GM19397 (cell line): ENCODE measurements around the gene TUT4.

Experiments used
- ATAC-seq: cut with Tn5 transposase; IDR thresholded peaks from one replicate; pipeline ENCODE4 v1.9.1; 2021; ENCODE audit warnings: mild to moderate bottlenecking, moderate library complexity; ENCODE audit not compliant: unreplicated experiment

The TUT4 gene

DNA sequence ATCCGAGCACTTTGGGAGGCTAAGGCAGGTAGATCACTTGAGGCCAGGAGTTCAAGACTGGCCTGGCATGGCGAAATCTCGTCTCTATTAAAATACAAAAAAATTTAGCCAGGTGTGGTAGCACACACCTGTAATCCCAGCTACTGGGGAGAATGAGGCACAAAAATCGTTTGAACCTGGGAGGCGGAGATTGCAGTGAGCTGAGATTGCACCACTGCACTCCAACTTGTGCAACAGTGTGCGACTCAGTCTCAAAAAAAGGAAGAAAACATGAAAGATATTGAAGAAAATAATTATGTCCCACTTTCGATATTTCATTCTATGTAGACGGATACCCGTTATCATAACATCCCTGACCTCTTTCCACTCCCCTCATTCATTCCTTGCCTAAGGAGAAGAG lies 19.2 kb downstream of the TUT4 start:
- no peak for ATAC-seq

DNA sequence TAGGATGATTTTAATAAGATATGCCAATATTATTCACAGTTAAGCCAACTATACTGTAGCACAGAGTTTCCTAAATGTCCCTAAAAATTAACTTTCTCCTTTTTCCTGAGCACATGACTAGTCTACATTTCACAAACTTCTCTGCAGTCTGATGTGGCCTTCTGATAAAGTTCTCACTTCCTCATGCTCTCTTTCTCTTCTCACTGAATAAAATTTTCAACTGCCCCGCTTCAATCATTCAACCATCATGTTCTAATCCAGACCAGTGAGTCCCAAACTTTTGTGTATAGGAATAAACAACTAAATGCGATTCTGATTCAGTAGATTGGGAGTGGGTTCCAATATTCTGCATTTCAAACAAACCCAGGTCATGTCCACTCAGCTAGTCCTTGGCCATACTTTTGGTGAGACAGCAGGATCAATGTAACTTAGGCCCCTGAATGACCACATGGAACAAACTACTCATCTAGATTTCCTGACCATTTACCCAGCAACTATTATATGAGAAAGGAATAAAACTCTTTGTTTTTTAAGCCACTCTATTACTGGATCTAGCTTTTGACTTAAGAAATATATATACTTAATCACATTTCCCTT lies 20.1 kb downstream of the TUT4 start:
- no peak for ATAC-seq

- ATAC-seq: no peak
These were observed 20.6 kb downstream of the TUT4 start for GRCh38 chr1:52532247-52532646.

DNA sequence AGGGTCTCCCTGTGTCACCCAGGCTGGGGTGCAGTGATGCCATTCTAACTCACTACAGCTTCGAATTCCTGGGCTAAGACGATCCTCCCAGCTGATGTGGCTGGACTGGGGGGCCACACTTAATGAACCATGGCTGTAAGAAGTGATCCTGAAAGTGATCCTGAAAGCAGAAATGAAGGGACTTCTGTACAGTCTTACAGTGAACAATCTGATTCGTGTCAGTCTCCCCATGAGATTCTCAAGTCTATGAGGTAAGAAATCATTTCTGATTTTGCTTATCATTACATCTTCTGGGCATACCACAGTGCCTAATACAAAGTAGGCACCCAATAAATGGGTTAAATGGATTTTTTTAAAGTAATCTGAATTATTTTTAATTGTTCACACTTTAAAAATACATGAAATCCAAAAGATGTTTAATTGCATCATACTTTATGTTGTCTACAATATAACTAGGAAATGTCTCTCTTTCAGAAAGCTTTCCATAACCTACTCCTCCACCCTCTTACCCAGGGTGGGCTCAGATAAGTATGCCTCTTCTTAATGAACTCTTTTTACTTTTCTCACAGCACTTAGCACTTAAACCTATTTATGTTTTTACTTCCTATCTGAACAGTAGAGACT lies 21.5 kb downstream of the TUT4 start:
- ATAC-seq: no peak

DNA sequence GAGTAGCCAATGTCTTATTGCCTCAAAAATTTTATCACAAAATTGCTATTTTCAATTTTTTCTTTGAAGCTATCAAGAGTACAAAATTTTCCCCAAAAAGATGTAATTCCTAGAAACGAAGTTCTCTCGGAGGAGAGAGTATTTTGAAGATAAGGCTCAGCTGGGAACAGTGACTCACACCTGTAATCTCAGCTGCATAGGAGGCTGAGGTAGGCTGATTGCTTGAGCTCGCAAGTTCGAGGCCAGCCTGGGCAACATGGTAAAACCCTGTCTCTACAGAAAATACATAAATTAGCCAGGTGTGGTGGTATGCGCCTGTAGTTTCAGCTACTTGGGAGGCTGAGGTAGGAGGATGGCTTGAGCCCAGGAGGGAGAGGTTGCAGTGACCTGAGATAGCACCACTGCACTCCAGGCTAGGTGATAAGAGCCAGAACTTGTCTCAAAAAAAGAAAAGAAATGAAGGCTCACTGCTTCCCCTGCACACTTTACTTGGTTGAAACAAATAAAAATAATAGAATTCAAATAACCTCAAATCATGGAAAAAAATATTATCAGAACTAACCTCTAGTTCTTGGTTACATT lies 22.2 kb downstream of the TUT4 start:
- ATAC-seq: no peak

DNA sequence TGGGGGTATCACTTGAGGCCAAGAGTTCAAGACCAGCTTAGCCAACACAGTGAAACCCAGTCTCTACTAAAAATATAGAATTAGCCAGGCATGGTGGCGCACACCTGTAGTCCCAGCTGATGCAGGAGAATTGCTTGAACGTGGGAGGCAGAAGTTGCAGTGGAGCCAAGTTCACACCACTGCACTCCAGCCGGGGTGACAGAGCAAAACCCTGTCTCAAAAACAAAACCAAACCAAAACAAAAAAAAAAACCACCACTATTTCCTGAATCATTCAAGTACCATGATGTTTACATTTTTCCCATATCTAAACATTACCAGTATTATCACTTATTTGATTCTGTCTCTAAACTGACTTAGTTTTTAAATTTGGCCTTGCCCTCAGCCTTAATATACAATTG lies 29.5 kb downstream of the TUT4 start:
- no peak for ATAC-seq

- no peak for ATAC-seq
These were observed 32.7 kb downstream of the TUT4 start for GRCh38 chr1:52520148-52520547.

DNA sequence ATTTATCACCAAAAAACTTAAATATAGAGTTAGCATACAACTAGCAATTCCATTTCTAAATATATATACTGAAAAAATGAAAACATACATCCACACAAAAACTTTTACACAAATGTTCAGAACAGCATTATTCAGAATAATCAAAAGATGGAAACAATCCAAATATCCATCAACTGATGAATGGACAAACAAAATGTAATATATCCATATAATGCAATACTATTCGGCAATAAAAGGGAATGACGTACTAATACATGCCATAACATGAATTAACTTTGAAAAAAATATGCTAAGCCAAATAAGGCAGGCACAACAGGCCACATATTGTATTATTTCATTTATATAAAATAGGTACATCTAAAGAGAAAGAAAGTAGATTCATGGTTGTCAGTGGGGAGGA lies 33.9 kb downstream of the TUT4 start:
- ATAC-seq: no peak

DNA sequence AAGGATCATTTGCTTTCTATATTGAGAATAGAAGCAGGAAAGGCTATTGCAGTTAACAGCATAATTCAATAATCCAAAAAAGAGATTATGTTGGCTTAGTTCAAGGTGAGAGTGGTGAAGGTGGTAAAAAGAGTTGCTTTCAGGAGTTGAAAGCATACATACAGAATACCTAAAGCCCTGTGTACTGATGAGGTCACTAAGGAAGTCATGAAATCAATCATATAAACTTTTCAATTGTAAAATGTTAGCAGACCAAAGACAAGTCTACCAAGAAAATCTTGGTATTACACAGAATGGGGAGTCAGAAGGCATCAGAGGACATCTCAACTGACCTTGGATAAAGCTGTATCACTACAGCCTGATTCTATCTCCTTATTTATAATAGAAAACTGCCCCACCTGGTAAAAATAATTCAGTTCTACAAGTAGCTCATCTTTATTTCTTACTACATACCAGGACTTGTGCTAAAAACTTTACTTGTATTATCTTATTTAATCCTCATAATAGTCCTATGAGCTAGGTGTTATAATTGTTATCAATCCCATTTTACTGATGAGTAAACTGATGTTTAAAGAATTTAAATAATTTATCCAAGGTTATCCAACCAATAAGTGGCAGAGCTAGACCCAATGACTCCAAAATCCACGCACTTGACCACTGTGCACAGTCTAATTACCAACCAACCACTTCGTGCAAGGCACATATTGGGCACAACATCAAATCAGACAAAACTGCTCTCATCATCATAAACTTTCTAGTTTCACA lies 40.9 kb downstream of the TUT4 start:
- ATAC-seq: no peak

GRCh38 chr1:52511439-52511838 lies 41.5 kb downstream of the TUT4 start:
- ATAC-seq: no peak

DNA sequence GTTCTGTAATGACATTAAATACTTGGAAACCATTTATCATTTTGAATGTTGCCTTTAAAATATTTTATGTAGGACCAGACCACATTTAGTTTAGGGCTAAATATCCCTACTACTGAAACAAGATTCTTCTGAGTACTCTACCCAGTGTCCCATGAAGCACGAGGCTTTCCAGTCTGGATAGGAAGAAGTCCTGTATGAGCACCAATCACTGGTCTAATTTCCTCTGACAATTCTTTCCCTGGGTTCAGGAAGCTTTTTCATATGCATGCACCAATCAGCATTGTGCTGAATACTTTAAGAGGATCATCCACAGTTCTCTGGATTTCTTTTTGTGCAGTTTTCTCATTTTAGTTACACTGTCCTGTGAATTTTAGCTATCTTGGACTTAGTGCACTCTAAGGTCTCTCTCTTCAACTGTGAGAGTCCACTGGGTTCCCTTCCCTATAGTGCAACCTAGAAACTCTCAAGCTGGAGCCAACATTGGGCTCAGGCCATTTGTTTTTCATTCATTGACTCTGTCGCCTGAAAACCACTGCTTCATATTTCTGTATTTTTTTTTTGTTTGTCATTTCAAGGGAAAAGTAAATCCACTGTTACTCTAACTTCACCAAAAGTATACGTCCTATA lies 45.9 kb downstream of the TUT4 start:
- ATAC-seq: no peak

GRCh38 chr1:52506349-52506748 lies 46.5 kb downstream of the TUT4 start:
- ATAC-seq: no peak

GRCh38 chr1:52504720-52505119 lies 48.2 kb downstream of the TUT4 start:
- ATAC-seq: no peak

GRCh38 chr1:52503706-52504105 lies 49.2 kb downstream of the TUT4 start:
- ATAC-seq: no peak

- no peak for ATAC-seq
These were observed 50.1 kb downstream of the TUT4 start for GRCh38 chr1:52502789-52503188.

GRCh38 chr1:52487632-52488031 lies 65.3 kb downstream of the TUT4 start:
- ATAC-seq: no peak

GRCh38 chr1:52482326-52483004 lies 70.4 kb downstream of the TUT4 start:
- ATAC-seq: no peak

- ATAC-seq: no peak
These were observed 73.8 kb downstream of the TUT4 start for GRCh38 chr1:52479076-52479475.

GRCh38 chr1:52477876-52478275 lies 75.0 kb downstream of the TUT4 start:
- no peak for ATAC-seq

- ATAC-seq: no peak
These were observed 75.9 kb downstream of the TUT4 start for GRCh38 chr1:52476943-52477342.

DNA sequence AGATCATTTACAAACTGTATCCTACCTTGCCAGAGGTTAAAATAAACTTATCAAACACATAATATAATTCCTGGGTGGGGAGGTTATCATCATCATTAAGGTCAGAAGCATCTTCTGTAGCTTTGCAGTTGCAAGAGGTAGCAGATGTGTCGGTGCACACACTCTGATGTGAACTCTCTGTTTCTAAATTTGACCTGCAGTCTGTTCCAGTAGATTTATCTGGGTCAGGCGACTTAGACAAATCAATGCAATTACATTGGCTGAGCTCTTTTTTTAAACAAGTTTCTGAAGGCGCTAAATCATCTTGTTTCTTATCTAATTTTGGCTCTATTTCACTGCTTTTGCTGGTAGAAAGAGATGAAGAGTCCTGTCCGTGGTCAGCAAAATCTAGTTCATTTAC lies 78.1 kb downstream of the TUT4 start:
- ATAC-seq: no peak
